Smooth muscle cell of the brain vasculature (primary cell): Measurements from ENCODE around the gene CELSR2.

ENCODE experiments used
- DNase-seq: peaks from one replicate; pipeline ENCODE4 v3.0.0-alpha.2; 2012; ENCODE audit warnings: low read depth, low spot score

Gene CELSR2

GRCh38 chr1:109263597-109264378 lies 14.4 kb downstream of the CELSR2 start:
- DNase-seq, result no peak

GRCh38 chr1:109264379-109264755 lies 15.0 kb downstream of the CELSR2 start:
- no peak for DNase-seq

GRCh38 chr1:109265016-109265415 lies 15.7 kb downstream of the CELSR2 start:
- no peak for DNase-seq

GRCh38 chr1:109265741-109266330 lies 16.5 kb downstream of the CELSR2 start:
- no peak for DNase-seq

- no peak for DNase-seq
Observed at GRCh38 chr1:109266965-109267364, 17.6 kb downstream of the CELSR2 start.

DNA sequence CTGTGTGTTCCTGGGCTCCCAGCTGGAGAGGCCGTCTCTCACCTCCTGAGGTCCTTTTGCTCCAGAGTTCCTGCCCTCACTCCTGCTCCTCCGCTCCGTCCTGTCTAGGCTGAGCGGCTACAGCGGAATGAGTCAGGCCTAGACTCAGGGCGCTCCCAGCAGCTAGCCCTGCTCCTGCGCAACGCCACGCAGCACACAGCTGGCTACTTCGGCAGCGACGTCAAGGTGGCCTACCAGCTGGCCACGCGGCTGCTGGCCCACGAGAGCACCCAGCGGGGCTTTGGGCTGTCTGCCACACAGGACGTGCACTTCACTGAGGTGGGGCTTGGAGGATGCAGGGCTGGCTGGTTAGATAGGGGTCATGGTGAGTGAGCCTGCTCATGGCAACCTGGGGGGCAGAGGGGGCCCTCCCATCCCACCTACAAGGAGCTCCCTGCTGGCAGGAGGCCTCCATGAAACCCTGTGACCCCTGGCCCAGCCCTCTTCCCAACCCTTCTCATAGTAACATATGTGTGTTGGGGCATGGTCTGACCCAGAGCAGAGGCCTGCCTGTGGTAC lies 18.5 kb downstream of the CELSR2 start:
- no peak for DNase-seq

DNA sequence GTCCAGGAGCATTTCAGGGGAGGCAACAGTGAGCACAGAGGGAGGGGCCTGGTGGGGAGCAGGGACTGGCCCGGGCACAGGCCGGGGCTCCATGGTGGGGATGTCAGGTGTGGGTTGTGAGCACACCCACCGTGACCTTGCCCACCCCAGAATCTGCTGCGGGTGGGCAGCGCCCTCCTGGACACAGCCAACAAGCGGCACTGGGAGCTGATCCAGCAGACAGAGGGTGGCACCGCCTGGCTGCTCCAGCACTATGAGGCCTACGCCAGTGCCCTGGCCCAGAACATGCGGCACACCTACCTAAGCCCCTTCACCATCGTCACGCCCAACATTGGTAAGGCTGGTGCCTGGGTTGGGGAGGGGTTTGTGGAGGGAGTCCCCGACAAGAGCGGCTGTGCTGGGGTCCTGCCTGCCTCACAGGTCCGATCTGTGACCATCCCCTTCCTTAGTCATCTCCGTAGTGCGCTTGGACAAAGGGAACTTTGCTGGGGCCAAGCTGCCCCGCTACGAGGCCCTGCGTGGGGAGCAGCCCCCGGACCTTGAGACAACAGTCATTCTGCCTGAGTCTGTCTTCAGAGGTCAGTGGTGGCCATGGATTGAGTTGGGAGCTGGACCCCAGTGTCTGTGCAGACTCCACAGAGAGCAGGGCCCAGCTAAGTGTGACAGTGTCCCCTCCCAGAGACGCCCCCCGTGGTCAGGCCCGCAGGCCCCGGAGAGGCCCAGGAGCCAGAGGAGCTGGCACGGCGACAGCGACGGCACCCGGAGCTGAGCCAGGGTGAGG lies 19.3 kb downstream of the CELSR2 start:
- DNase-seq, result no peak

DNA sequence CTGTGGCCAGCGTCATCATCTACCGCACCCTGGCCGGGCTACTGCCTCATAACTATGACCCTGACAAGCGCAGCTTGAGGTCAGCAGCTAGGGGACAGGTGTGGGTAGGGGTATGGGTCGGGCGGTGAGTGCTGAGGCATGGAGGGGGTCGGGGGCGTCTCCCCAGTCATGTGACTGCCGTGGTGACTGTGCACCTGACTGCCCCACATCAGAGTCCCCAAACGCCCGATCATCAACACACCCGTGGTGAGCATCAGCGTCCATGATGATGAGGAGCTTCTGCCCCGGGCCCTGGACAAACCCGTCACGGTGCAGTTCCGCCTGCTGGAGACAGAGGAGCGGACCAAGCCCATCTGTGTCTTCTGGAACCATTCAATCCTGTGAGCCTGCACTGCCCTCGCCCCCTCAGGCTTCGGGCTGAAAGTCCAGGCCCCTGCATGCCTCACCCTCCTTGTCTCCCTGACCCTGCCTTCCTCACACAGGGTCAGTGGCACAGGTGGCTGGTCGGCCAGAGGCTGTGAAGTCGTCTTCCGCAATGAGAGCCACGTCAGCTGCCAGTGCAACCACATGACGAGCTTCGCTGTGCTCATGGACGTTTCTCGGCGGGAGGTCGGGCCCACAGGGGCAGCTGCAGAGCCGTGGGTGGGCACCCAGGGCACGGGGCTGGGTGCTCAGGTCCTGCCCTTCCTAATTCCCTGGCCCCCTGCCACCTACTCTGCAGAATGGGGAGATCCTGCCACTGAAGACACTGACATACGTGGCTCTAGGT lies 20.1 kb downstream of the CELSR2 start:
- no peak for DNase-seq

DNA sequence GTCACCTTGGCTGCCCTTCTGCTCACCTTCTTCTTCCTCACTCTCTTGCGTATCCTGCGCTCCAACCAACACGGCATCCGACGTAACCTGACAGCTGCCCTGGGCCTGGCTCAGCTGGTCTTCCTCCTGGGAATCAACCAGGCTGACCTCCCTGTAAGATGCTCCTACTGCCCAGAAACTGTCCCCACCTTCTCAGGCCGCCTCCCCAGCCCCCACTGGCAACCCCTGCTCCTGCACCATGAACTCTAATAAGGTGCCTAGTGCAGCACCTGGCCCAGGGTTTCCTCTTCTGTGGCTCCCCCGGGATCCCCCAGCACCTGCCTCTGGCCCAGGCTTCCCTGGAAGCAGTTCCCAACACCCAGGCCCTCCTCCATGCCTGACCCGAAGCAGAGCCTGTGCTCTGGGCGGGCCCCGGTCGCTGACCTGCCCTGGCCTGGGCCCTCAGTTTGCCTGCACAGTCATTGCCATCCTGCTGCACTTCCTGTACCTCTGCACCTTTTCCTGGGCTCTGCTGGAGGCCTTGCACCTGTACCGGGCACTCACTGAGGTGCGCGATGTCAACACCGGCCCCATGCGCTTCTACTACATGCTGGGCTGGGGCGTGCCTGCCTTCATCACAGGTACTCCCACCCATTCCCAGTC lies 20.8 kb downstream of the CELSR2 start:
- DNase-seq, result no peak

GRCh38 chr1:109270623-109271317 lies 21.4 kb downstream of the CELSR2 start:
- no peak for DNase-seq

DNA sequence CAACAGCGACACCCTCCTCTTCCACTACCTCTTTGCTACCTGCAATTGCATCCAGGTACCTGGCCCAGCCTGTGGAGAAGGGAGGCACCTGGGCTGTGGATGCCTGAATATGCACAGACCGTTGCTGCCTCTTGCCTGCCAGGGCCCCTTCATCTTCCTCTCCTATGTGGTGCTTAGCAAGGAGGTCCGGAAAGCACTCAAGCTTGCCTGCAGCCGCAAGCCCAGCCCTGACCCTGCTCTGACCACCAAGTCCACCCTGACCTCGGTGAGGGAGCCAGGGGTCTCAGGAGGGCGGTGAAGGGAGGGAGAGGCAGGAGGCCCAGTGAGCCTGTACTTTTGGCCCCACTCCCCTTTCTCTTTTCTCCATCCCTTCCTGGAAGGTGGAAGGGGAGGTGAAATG lies 22.1 kb downstream of the CELSR2 start:
- no peak for DNase-seq

DNA sequence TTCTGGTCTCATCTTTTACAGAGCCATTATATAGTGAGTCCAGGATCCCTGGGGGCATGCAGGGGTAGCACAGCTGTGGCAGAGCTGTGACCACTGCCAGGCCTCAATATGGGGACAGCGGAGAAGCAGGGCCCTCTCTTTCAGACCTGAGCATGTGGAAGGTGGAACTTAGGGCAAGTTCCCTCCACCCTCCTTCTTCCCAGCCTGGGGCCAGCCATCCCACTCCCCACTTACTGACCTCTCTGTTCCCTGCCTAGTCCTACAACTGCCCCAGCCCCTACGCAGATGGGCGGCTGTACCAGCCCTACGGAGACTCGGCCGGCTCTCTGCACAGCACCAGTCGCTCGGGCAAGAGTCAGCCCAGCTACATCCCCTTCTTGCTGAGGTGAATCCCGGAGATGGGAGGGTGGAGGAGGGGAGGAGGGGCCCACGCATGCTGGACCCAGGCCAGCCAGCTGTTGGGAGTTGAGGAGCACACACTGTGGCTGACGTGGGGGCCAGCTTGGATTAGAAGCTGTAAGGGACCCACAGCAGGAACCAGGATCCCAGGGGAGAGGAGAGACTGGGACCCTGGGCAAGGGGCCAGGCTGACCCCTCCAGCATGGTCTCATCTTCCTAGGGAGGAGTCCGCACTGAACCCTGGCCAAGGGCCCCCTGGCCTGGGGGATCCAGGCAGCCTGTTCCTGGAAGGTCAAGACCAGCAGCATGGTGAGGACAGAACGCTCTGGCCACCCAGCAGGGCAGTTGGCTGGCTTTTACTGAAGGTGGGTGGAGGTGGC lies 22.9 kb downstream of the CELSR2 start:
- no peak for DNase-seq

DNA sequence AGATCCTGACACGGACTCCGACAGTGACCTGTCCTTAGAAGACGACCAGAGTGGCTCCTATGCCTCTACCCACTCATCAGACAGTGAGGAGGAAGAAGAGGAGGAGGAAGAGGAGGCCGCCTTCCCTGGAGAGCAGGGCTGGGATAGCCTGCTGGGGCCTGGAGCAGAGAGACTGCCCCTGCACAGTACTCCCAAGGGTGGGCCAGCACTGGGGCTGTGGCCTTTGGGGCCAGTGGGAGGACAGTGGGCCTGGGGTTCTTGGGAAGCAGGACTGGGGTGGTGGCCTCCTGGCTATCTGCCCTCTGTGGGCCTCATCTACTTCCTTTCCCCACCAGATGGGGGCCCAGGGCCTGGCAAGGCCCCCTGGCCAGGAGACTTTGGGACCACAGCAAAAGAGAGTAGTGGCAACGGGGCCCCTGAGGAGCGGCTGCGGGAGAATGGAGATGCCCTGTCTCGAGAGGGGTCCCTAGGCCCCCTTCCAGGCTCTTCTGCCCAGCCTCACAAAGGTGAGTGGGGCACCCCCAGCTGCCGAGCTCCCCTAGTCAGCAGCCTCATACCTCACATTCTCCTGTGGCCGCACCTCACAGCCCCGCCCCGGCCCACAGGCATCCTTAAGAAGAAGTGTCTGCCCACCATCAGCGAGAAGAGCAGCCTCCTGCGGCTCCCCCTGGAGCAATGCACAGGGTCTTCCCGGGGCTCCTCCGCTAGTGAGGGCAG lies 23.6 kb downstream of the CELSR2 start:
- no peak for DNase-seq

- no peak for DNase-seq
Observed at GRCh38 chr1:109273570-109274288, 24.4 kb downstream of the CELSR2 start.

DNA sequence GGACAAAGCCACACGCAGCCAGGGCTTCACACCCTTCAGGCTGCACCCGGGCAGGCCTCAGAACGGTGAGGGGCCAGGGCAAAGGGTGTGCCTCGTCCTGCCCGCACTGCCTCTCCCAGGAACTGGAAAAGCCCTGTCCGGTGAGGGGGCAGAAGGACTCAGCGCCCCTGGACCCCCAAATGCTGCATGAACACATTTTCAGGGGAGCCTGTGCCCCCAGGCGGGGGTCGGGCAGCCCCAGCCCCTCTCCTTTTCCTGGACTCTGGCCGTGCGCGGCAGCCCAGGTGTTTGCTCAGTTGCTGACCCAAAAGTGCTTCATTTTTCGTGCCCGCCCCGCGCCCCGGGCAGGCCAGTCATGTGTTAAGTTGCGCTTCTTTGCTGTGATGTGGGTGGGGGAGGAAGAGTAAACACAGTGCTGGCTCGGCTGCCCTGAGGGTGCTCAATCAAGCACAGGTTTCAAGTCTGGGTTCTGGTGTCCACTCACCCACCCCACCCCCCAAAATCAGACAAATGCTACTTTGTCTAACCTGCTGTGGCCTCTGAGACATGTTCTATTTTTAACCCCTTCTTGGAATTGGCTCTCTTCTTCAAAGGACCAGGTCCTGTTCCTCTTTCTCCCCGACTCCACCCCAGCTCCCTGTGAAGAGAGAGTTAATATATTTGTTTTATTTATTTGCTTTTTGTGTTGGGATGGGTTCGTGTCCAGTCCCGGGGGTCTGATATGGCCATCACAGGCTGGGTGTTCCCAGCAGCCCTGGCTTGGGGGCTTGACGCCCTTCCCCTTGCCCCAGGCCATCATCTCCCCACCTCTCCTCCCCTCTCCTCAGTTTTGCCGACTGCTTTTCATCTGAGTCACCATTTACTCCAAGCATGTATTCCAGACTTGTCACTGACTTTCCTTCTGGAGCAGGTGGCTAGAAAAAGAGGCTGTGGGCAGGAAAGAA lies 25.5 kb downstream of the CELSR2 start:
- DNase-seq, result no peak

GRCh38 chr1:109275706-109276345 lies 26.5 kb downstream of the CELSR2 start:
- DNase-seq, result no peak
